MM.1S (cell line): ENCODE results near the gene GLIPR1L1.

ENCODE experiments used
- DNase-seq: peaks from one replicate; pipeline ENCODE4 v3.0.0-alpha.2; 2015
- H2AFZ ChIP-seq: fragments of 300-600 bp; sonication (generic); 2 replicates; pipeline ENCODE4 v1.6.0; 2016; ENCODE audit warnings: antibody characterized with exemption, low read length
- H3F3A ChIP-seq: fragments of 300-600 bp; sonication (generic); 2 replicates; pipeline ENCODE4 v1.6.1; 2016; ENCODE audit warnings: mild to moderate bottlenecking, antibody characterized with exemption, low read length, moderate library complexity, mixed read lengths; ENCODE audit not compliant: insufficient read depth
- H3K27ac ChIP-seq: fragments of 300-600 bp; sonication (generic); 2 replicates; pipeline ENCODE4 v1.5.1; 2016; ENCODE audit warnings: mild to moderate bottlenecking, low read length
- H3K27me3 ChIP-seq: fragments of 300-600 bp; sonication (generic); replicated peaks from 2 replicates; pipeline ENCODE4 v1.6.0; 2016; ENCODE audit warnings: low read length; ENCODE audit not compliant: insufficient read depth
- H3K36me3 ChIP-seq: fragments of 300-600 bp; sonication (generic); replicated peaks from 2 replicates; pipeline ENCODE4 v1.6.1; 2016; ENCODE audit warnings: mild to moderate bottlenecking, low read length, mixed read lengths; ENCODE audit not compliant: insufficient read depth
- H3K4me1 ChIP-seq: fragments of 300-600 bp; sonication (generic); 2 replicates; pipeline ENCODE4 v1.6.1; 2016; ENCODE audit warnings: low read length, mixed read lengths
- H3K4me2 ChIP-seq: fragments of 300-600 bp; sonication (generic); 2 replicates; pipeline ENCODE4 v1.6.0; 2016; ENCODE audit warnings: low read depth, low read length
- H3K4me3 ChIP-seq: fragments of 300-600 bp; sonication (generic); 2 replicates; pipeline ENCODE4 v1.5.1; 2016; ENCODE audit warnings: low read length, mixed read lengths
- H3K79me2 ChIP-seq: fragments of 300-600 bp; sonication (generic); 2 replicates; pipeline ENCODE4 v1.6.1; 2016; ENCODE audit warnings: mixed run types, low read length, mixed read lengths
- H3K9ac ChIP-seq: fragments of 300-600 bp; sonication (generic); 2 replicates; pipeline ENCODE4 v1.6.1; 2016; ENCODE audit warnings: low read length, mixed read lengths
- H3K9me2 ChIP-seq: fragments of 300-600 bp; sonication (generic); replicated peaks from 2 replicates; pipeline ENCODE4 v1.6.1; 2016; ENCODE audit warnings: mild to moderate bottlenecking, low read length, mixed read lengths; ENCODE audit not compliant: insufficient read depth
- H3K9me3 ChIP-seq: fragments of 300-600 bp; sonication (generic); replicated peaks from 2 replicates; pipeline ENCODE4 v1.6.1; 2016; ENCODE audit warnings: mild to moderate bottlenecking, low read length, mixed read lengths; ENCODE audit not compliant: insufficient read depth
- H4K20me1 ChIP-seq: fragments of 300-600 bp; sonication (generic); 2 replicates; pipeline ENCODE4 v1.6.1; 2016; ENCODE audit warnings: mild to moderate bottlenecking, low read length, moderate library complexity, mixed read lengths; ENCODE audit not compliant: insufficient read depth
- CTCF ChIP-seq: fragments of 300-600 bp; sonication (generic); IDR thresholded peaks from 2 replicates; pipeline ENCODE4 v1.5.1; 2016; ENCODE audit warnings: antibody characterized with exemption, low read length, mixed read lengths
- EZH2 ChIP-seq: fragments of 300-600 bp; sonication (generic); optimal IDR thresholded peaks from 2 replicates; pipeline ENCODE3; 2017; ENCODE audit warnings: low read depth, mild to moderate bottlenecking, antibody characterized with exemption, low read length, mixed read lengths
- EZH2phosphoT487 ChIP-seq: fragments of 300-600 bp; sonication (generic); IDR thresholded peaks from 2 replicates; pipeline ENCODE4 v1.6.1; 2018; ENCODE audit warnings: antibody characterized with exemption, low read length

Gene GLIPR1L1

DNA sequence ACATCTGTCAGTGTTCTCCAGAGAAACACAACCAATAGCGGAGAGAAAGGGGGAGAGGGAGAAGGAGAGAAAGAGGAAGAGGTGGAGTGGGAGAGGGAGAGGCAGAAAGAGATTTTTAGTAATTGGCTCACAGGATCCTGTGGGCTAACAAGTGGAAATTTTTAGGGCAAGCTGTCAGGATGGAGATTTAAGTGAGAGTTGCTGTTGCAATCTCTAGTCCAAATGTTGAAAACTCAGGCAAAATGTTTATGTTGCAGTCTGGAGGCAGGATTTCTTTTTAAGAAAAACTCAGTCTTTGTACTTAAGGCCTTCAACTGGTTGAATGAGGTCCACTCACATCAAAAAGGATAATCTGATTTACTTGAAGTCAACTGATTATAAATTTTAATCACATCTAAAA lies 43.9 kb downstream of the GLIPR1L1 start:
- H3K4me3 ChIP-seq: no peak overlapping the region
- DNase-seq: no peak
- no peak for TF ChIP-seq CTCF
- no peaks in the 10 kb centered on the region for H3K4me1 ChIP-seq
- no peak overlapping the region for H3K27ac ChIP-seq
- no peaks in the 10 kb centered on the region for H3K27me3 ChIP-seq
- H3K9ac ChIP-seq: no peak overlapping the region
- H3K79me2 ChIP-seq: no peaks in the 10 kb centered on the region
- no peaks in the 10 kb centered on the region for H3F3A ChIP-seq
- no peaks in the 10 kb centered on the region for H3K36me3 ChIP-seq
- H4K20me1 ChIP-seq: no peaks in the 10 kb centered on the region
- H3K4me2 ChIP-seq: no peak overlapping the region
- no peak overlapping the region for H2AFZ ChIP-seq
- H3K9me2 ChIP-seq: no peaks in the 10 kb centered on the region
- H3K9me3 ChIP-seq: no peaks in the 10 kb centered on the region

DNA sequence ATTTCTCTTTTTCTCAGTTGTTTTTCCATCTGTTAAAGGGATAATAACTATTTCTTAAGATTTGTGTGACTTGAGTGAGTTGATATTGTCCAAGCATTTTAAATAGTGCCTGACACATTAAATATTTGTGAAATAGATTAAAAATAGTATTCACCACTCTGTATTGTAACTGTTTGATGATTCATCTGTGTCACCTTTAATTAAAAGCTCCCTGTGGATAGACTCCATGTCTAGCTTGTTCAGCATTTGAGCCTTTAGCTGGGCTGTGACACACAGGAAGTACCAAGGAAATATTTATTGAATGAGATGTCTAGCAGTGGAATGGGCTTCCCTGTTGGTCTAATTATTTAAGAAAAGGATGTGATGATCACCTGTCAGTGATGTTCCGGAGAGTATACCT lies 54.6 kb downstream of the GLIPR1L1 start:
- H4K20me1 ChIP-seq: no peaks in the 10 kb centered on the region
- H3K4me3 ChIP-seq: peak overlapping the region; percentile 85
- H3K4me1 ChIP-seq: peaks cover 15% of the 10 kb centered on the region
- H3K9me2 ChIP-seq: no peaks in the 10 kb centered on the region
- peak overlapping the region; percentile 66; the same call in 1 of the 2 replicates for H3K9ac ChIP-seq
- H3K27ac ChIP-seq: peak overlapping the region; percentile 85; the same call in 1 of the 2 replicates
- no peak for DNase-seq
- H3K4me2 ChIP-seq: peak overlapping the region; percentile 90
- 0 out of 2 replicates have a peak, but pooled peaks cover 7% of the 10 kb centered on the region for H3K79me2 ChIP-seq
- peaks cover 24% of the 10 kb centered on the region for H3F3A ChIP-seq
- TF ChIP-seq EZH2 (no peak), EZH2phosphoT487 (no peak), CTCF (no peak)
- no peaks in the 10 kb centered on the region for H3K27me3 ChIP-seq
- H3K36me3 ChIP-seq: no peaks in the 10 kb centered on the region
- H2AFZ ChIP-seq: peak overlapping the region; percentile 80
- no peaks in the 10 kb centered on the region for H3K9me3 ChIP-seq

DNA sequence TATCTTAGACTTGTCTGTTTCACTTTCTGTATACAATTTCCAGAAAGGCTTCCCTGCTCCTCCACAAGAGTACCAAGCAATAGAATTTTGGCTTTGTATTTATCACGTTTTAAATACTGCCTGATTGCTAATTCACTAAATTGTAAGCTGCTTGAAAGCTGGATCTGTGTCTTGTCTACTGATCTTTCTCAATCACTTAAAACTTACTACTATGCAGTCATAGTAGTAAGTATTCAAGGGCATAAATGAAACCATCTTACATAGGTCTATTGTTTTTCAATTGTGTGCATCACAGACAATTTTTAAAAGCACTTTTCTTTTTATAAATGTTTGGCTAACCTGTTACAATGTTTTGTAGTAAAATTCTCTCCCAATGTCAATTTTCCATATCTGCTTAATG lies 55.2 kb downstream of the GLIPR1L1 start:
- no peaks in the 10 kb centered on the region for H3K36me3 ChIP-seq
- H3K79me2 ChIP-seq: 0 out of 2 replicates have a peak, but pooled peaks cover 7% of the 10 kb centered on the region
- H3K4me2 ChIP-seq: peak overlapping the region; percentile 90
- no peaks in the 10 kb centered on the region for H4K20me1 ChIP-seq
- H3K9me3 ChIP-seq: no peaks in the 10 kb centered on the region
- H3K9me2 ChIP-seq: no peaks in the 10 kb centered on the region
- no peak for TF ChIP-seq EZH2phosphoT487
- no peak for TF ChIP-seq EZH2
- no peak for TF ChIP-seq CTCF
- H3F3A ChIP-seq: peaks cover 24% of the 10 kb centered on the region
- peak; percentile 20 for DNase-seq
- H2AFZ ChIP-seq: peak overlapping the region; percentile 80
- H3K9ac ChIP-seq: peak overlapping the region; percentile 66; the same call in 1 of the 2 replicates
- H3K27ac ChIP-seq: peak overlapping the region; percentile 85; the same call in 1 of the 2 replicates
- peak overlapping the region; percentile 85 for H3K4me3 ChIP-seq
- H3K27me3 ChIP-seq: no peaks in the 10 kb centered on the region
- peaks cover 15% of the 10 kb centered on the region for H3K4me1 ChIP-seq
